Muscle layer of colon (tissue), 2 donors: ENCODE measurements around the gene ARHGAP22.

ENCODE experiments used
- H3K27ac ChIP-seq: one replicate; pipeline ENCODE4 v1.7.0; 2013; ENCODE audit warnings: low read depth, mild to moderate bottlenecking, low read length, moderate library complexity
- H3K27me3 ChIP-seq, 2 donors: one replicate each; pipeline ENCODE4 v1.7.0; 2013; ENCODE audit warnings: low read length in 2 of 2, mild to moderate bottlenecking in 2 of 2; ENCODE audit not compliant: insufficient read depth in 2 of 2, control insufficient read depth in 1 of 2
- H3K36me3 ChIP-seq: one replicate; pipeline ENCODE4 v1.7.0; 2013; ENCODE audit warnings: mild to moderate bottlenecking, low read length; ENCODE audit not compliant: insufficient read depth
- H3K4me1 ChIP-seq: one replicate; pipeline ENCODE4 v1.7.0; 2013; ENCODE audit warnings: mild to moderate bottlenecking, low read length; ENCODE audit not compliant: insufficient read depth
- H3K4me3 ChIP-seq, 2 donors: one replicate each; pipeline ENCODE4 v1.7.0; 2013; ENCODE audit warnings: low read length in 2 of 2, low read depth in 1 of 2, mild to moderate bottlenecking in 1 of 2, moderate library complexity in 1 of 2
- H3K9ac ChIP-seq: one replicate; pipeline ENCODE4 v1.7.0; 2013; ENCODE audit warnings: low read length
- H3K9me3 ChIP-seq: one replicate; pipeline ENCODE4 v1.7.0; 2013; ENCODE audit warnings: mild to moderate bottlenecking, low read length
- donor health status: abdominal sarcoma.
- donor health status: Adenocarcinoma of cecum.

ARHGAP22 gene

GRCh38 chr10:48603421-48604038, 1.3 kb downstream of the ARHGAP22 start:
- Histone ChIP-seq H3K4me3 (peak overlapping the region in 1 of 2 donors; percentile 59), H3K27ac (no peak overlapping the region), H3K9ac (no peak overlapping the region)

GRCh38 chr10:48602401-48603135, 2.3 kb downstream of the ARHGAP22 start:
- H3K9me3 ChIP-seq: no peaks in the 10 kb centered on the region
- no peak overlapping the region for H3K4me3 ChIP-seq

More at GRCh38 chr10:48603421-48604038, 1.3 kb downstream of the ARHGAP22 start:
- peaks cover 0 to 4% of the 10 kb centered on the region in 2 donors for H3K27me3 ChIP-seq
- H3K4me1 ChIP-seq: no peaks in the 10 kb centered on the region
- no peaks in the 10 kb centered on the region for H3K9me3 ChIP-seq
- no peaks in the 10 kb centered on the region for H3K36me3 ChIP-seq

GRCh38 chr10:48601789-48602188, 3.1 kb downstream of the ARHGAP22 start:
- no peak overlapping the region for H3K27ac ChIP-seq
- no peaks in the 10 kb centered on the region for H3K9me3 ChIP-seq
- H3K9ac ChIP-seq: no peak overlapping the region
- no peaks in the 10 kb centered on the region for H3K36me3 ChIP-seq
- peaks cover 0 to 4% of the 10 kb centered on the region in 2 donors for H3K27me3 ChIP-seq
- no peak overlapping the region for H3K4me3 ChIP-seq
- H3K4me1 ChIP-seq: no peaks in the 10 kb centered on the region

More at GRCh38 chr10:48602401-48603135, 2.3 kb downstream of the ARHGAP22 start:
- no peak overlapping the region for H3K9ac ChIP-seq
- H3K27ac ChIP-seq: no peak overlapping the region
- peaks cover 0 to 4% of the 10 kb centered on the region in 2 donors for H3K27me3 ChIP-seq
- no peaks in the 10 kb centered on the region for H3K4me1 ChIP-seq
- no peaks in the 10 kb centered on the region for H3K36me3 ChIP-seq

- H3K9ac ChIP-seq: no peak overlapping the region
- H3K27ac ChIP-seq: no peak overlapping the region
- H3K27me3 ChIP-seq: peaks cover 0 to 4% of the 10 kb centered on the region in 2 donors
- H3K4me3 ChIP-seq: no peak overlapping the region
- H3K9me3 ChIP-seq: no peaks in the 10 kb centered on the region
- H3K36me3 ChIP-seq: no peaks in the 10 kb centered on the region
- no peaks in the 10 kb centered on the region for H3K4me1 ChIP-seq
These were observed 4.0 kb downstream of the ARHGAP22 start for GRCh38 chr10:48600645-48601505.

GRCh38 chr10:48599830-48600134, 5.1 kb downstream of the ARHGAP22 start:
- H3K9ac ChIP-seq: no peak overlapping the region
- H3K27ac ChIP-seq: no peak overlapping the region
- H3K9me3 ChIP-seq: no peaks in the 10 kb centered on the region
- no peaks in the 10 kb centered on the region for H3K4me1 ChIP-seq
- H3K36me3 ChIP-seq: no peaks in the 10 kb centered on the region
- H3K27me3 ChIP-seq: peaks cover 0 to 4% of the 10 kb centered on the region in 2 donors
- H3K4me3 ChIP-seq: no peak overlapping the region

GRCh38 chr10:48598936-48599829, 5.7 kb downstream of the ARHGAP22 start:
- Histone ChIP-seq H3K27ac (no peak overlapping the region), H3K4me1 (no peaks in the 10 kb centered on the region), H3K9me3 (no peaks in the 10 kb centered on the region), H3K4me3 (no peak overlapping the region), H3K36me3 (no peaks in the 10 kb centered on the region), H3K27me3 (peaks cover 0 to 3% of the 10 kb centered on the region in 2 donors), H3K9ac (no peak overlapping the region)

GRCh38 chr10:48598243-48598935, 6.5 kb downstream of the ARHGAP22 start:
- Histone ChIP-seq H3K27ac (no peak overlapping the region), H3K4me3 (no peak overlapping the region), H3K27me3 (no peaks in the 10 kb centered on the region), H3K9ac (no peak overlapping the region), H3K36me3 (no peaks in the 10 kb centered on the region), H3K4me1 (no peaks in the 10 kb centered on the region), H3K9me3 (no peaks in the 10 kb centered on the region)

- H3K27ac ChIP-seq: no peak overlapping the region
- no peaks in the 10 kb centered on the region for H3K36me3 ChIP-seq
- H3K4me1 ChIP-seq: no peaks in the 10 kb centered on the region
- no peak overlapping the region for H3K4me3 ChIP-seq
- H3K27me3 ChIP-seq: no peaks in the 10 kb centered on the region
- H3K9me3 ChIP-seq: no peaks in the 10 kb centered on the region
- no peak overlapping the region for H3K9ac ChIP-seq
These were observed 9.3 kb downstream of the ARHGAP22 start for GRCh38 chr10:48595539-48595932.

- no peaks in the 10 kb centered on the region for H3K4me1 ChIP-seq
- H3K9ac ChIP-seq: no peak overlapping the region
- H3K27me3 ChIP-seq: no peaks in the 10 kb centered on the region
- H3K36me3 ChIP-seq: no peaks in the 10 kb centered on the region
- no peaks in the 10 kb centered on the region for H3K9me3 ChIP-seq
- H3K4me3 ChIP-seq: no peak overlapping the region
- H3K27ac ChIP-seq: no peak overlapping the region
These were observed 9.9 kb downstream of the ARHGAP22 start for GRCh38 chr10:48594803-48595538.

- no peak overlapping the region for H3K4me3 ChIP-seq
- H3K27ac ChIP-seq: no peak overlapping the region
- no peaks in the 10 kb centered on the region for H3K4me1 ChIP-seq
- H3K36me3 ChIP-seq: no peaks in the 10 kb centered on the region
- no peaks in the 10 kb centered on the region for H3K9me3 ChIP-seq
- no peak overlapping the region for H3K9ac ChIP-seq
- H3K27me3 ChIP-seq: no peaks in the 10 kb centered on the region
These were observed 10.5 kb downstream of the ARHGAP22 start for GRCh38 chr10:48594371-48594770.
